8988T (cell line): Measurements from ENCODE around the gene KLK15.

Experiments used
- DNase-seq: peaks from one replicate; pipeline ENCODE4 v3.0.0; 2011

KLK15 gene

DNA sequence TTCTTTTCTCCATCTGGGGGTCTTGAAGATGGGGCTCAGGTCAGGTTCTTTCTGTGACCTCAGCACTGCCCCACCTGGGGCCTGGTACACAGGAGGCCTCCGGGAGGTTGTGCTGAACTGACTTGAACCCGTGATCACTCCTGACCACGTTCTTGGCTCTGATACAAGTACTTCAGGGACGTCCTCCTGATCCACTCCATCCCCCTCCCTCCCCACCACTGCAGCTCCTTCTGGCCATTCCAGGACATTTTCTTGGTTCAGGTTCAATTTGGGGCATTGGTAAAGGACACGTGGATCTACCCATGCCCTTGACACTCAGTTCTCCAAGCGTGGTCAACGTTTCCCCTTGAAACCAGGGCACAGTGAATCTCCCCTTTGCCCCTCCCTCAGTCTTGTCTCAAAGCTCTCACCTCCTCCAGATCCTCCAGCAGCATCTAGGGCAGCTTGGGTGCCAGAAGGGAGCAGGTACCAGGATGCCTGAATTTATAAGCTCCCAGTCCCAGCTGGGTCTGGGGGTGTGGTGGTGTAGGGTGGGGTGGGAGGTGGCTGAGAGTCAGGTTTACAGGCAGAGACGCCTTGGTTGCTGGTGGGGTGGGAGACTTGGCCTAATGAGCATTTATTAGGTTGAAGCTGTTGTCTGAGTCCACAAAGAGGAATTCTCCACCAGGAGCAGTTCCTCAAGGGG is at the start of gene KLK15:
Gene KLK15 (minus strand): TSS at position 458 of the 685 bp plus-strand sequence. CDS start 2,082 bp downstream, outside the sequence.
- no peak for DNase-seq

GRCh38 chr19:50882188-50882587 is 48.8 kb upstream of the KLK15 start:
- no peak for DNase-seq

DNA sequence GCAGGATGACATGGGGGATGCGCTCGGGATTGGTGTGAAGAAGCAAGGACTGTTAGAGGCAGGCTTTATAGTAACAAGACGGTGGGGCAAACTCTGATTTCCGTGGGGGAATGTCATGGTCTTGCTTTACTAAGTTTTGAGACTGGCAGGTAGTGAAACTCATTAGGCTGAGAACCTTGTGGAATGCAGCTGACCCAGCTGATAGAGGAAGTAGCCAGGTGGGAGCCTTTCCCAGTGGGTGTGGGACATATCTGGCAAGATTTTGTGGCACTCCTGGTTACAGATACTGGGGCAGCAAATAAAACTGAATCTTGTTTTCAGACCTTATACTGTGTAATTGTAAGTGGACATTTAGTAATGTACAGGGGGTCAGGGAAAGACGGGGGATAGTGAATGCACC is 46.9 kb upstream of the KLK15 start:
- DNase-seq = no peak

- DNase-seq = no peak
Measured at GRCh38 chr19:50878851-50879250, 45.5 kb upstream of the KLK15 start.

DNA sequence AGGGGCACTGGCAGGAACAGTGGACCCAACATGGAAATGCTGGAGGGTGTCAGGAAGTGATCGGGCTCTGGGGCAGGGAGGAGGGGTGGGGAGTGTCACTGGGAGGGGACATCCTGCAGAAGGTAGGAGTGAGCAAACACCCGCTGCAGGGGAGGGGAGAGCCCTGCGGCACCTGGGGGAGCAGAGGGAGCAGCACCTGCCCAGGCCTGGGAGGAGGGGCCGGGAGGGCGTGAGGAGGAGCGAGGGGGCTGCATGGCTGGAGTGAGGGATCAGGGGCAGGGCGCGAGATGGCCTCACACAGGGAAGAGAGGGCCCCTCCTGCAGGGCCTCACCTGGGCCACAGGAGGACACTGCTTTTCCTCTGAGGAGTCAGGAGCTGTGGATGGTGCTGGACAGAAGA is 44.0 kb upstream of the KLK15 start:
- DNase-seq = no peak

DNA sequence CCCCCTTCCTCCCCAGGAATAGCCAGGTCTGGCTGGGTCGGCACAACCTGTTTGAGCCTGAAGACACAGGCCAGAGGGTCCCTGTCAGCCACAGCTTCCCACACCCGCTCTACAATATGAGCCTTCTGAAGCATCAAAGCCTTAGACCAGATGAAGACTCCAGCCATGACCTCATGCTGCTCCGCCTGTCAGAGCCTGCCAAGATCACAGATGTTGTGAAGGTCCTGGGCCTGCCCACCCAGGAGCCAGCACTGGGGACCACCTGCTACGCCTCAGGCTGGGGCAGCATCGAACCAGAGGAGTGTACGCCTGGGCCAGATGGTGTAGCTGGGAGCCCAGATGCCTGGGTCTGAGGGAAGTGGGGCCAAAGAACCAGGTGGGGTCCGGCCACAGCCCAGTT is 43.1 kb upstream of the KLK15 start:
- no peak for DNase-seq

DNA sequence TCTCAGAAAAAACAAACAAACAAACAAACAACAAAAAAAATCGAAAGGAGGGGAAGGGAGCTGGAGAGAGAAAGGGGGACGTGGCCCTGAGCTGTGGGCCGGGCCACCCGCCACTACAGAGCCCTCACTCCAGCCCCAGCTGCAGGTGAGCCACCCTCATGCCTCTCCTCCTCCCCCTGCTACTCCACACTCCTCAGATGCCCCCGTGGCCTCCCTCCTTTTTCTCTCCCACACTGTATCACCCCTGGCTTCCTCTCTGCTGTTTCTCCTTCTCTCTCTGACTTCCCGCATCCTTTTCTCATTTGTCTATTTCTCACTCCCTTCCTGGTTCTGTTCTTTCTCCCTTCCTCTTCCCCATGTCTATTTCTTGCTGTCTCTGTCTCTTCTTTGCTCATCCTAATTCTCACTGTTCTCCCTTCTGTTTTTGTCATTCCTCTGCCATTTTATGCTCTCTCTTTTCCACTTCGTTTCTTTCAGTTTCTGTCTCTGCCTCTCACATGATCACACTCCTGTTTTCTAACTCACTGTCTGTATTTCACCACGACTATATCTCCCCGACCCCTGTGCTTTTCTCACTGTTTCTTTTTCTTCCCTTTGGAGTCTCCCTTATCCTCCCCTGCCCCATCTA is 42.5 kb upstream of the KLK15 start:
- no peak for DNase-seq

DNA sequence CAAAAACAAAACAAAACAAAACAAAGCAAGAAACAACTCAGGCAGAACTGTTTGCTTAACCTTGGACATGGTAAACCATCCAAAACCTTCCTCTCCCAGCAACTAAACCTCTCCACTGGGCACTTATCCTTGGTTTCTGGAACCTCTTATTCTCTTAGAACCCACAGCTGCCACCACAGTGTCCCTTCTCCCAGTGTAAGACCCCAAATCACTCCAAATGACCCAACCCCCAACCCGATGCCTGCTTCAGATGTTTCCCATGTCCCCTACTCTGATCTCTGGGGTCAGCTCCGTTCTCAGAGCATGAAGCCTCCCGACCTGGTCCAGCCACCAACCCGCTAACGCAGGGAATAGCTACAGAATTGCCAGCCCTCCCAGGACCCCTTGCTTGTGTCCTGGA is 40.8 kb upstream of the KLK15 start:
- no peak for DNase-seq

DNA sequence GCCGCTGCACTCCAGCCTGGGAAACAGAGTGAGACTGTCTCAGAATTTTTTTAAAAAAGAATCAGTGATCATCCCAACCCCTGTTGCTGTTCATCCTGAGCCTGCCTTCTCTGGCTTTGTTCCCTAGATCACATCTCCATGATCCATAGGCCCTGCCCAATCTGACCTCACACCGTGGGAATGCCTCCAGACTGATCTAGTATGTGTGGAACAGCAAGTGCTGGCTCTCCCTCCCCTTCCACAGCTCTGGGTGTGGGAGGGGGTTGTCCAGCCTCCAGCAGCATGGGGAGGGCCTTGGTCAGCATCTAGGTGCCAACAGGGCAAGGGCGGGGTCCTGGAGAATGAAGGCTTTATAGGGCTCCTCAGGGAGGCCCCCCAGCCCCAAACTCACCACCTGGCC is 39.7 kb upstream of the KLK15 start, which contains the start of gene KLK2:
Gene KLK2 (plus strand): TSS at position 384 of the 400 bp plus-strand sequence. CDS start 35 bp downstream, outside the sequence.
- DNase-seq = no peak

DNA sequence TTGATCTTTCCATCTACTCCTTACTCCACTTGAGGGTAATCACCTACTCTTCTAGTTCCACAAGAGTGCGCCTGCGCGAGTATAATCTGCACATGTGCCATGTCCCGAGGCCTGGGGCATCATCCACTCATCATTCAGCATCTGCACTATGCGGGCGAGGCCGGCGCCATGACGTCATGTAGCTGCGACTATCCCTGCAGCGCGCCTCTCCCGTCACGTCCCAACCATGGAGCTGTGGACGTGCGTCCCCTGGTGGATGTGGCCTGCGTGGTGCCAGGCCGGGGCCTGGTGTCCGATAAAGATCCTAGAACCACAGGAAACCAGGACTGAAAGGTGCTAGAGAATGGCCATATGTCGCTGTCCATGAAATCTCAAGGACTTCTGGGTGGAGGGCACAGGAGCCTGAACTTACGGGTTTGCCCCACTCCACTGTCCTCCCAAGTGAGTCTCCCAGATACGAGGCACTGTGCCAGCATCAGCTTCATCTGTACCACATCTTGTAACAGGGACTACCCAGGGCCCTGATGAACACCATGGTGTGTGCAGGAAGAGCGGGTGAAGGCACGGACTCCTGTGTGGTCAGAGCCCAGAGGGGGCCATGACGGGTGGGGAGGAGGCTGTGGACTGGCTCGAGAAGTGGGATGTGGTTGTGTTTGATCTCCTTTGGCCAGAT is 37.2 kb upstream of the KLK15 start:
- no peak for DNase-seq

GRCh38 chr19:50869479-50869878 is 36.1 kb upstream of the KLK15 start:
- DNase-seq = no peak

GRCh38 chr19:50861496-50862286 is 28.3 kb upstream of the KLK15 start:
- no peak for DNase-seq

DNA sequence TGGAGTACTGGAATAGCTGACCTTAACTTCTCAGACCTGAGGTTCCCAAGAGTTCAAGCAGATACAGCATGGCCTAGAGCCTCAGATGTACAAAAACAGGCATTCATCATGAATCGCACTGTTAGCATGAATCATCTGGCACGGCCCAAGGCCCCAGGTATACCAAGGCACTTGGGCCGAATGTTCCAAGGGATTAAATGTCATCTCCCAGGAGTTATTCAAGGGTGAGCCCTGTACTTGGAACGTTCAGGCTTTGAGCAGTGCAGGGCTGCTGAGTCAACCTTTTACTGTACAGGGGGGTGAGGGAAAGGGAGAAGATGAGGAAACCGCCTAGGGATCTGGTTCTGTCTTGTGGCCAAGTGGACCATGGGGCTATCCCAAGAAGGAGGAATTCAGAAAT is 27.6 kb upstream of the KLK15 start:
- no peak for DNase-seq

GRCh38 chr19:50859849-50860248 is 26.5 kb upstream of the KLK15 start:
- DNase-seq = no peak

DNA sequence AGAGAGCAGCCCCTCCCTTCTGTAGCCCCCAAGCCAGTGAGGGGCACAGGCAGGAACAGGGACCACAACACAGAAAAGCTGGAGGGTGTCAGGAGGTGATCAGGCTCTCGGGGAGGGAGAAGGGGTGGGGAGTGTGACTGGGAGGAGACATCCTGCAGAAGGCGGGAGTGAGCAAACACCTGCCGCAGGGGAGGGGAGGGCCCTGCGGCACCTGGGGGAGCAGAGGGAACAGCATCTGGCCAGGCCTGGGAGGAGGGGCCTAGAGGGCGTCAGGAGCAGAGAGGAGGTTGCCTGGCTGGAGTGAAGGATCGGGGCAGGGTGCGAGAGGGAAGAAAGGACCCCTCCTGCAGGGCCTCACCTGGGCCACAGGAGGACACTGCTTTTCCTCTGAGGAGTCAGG is 25.5 kb upstream of the KLK15 start:
- no peak for DNase-seq

DNA sequence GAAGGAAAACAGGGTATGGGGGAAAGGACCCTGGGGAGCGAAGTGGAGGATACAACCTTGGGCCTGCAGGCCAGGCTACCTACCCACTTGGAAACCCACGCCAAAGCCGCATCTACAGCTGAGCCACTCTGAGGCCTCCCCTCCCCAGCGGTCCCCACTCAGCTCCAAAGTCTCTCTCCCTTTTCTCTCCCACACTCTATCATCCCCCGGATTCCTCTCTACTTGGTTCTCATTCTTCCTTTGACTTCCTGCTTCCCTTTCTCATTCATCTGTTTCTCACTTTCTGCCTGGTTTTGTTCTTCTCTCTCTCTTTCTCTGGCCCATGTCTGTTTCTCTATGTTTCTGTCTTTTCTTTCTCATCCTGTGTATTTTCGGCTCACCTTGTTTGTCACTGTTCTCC is 24.0 kb upstream of the KLK15 start:
- no peak for DNase-seq

DNA sequence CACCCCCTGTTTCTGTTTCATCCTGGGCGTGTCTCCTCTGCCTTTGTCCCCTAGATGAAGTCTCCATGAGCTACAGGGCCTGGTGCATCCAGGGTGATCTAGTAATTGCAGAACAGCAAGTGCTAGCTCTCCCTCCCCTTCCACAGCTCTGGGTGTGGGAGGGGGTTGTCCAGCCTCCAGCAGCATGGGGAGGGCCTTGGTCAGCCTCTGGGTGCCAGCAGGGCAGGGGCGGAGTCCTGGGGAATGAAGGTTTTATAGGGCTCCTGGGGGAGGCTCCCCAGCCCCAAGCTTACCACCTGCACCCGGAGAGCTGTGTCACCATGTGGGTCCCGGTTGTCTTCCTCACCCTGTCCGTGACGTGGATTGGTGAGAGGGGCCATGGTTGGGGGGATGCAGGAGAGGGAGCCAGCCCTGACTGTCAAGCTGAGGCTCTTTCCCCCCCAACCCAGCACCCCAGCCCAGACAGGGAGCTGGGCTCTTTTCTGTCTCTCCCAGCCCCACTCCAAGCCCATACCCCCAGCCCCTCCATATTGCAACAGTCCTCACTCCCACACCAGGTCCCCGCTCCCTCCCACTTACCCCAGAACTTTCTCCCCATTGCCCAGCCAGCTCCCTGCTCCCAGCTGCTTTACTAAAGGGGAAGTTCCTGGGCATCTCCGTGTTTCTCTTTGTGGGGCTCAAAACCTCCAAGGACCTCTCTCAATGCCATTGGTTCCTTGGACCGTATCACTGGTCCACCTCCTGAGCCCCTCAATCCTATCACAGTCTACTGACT is 21.4 kb upstream of the KLK15 start, which contains the start of gene KLK3:
Gene KLK3 (plus strand): TSS at position 280 of the 775 bp plus-strand sequence. CDS start 41 bp downstream, at position 321.
- no peak for DNase-seq

- no peak for DNase-seq
Measured at GRCh38 chr19:50851620-50852019, 18.2 kb upstream of the KLK15 start.

GRCh38 chr19:50850738-50851137 is 17.4 kb upstream of the KLK15 start:
- DNase-seq = no peak

DNA sequence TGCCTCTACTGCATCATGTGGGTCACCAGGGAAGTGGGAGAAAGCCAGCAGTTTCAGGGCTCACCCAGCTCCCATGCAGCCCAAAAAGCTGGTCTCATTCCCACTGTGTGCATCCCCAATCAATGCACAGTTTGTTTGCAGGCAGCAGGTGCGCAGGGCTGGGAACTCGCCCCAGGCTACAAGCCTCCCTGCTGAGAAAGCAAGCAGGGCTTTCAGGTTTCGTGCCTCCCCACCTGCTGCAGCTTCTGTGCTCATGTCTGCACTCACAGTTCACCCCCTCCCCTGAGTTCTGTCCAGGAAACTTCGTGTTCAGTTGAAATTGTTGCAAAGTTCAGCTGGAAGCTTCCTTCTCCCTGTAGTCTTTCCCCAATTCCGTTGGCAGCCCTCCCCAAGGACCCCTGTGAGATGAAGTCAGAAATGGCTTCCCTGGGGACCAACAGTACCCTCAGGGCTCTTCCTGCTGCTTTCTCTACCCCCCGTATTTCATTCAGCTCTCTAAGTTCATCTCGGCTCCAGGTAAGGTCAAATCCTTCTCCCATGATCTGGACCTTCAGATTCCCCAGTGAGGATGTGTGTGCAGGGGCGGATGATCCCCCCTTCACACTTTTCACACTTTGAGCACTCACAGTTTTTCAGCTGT is 11.0 kb upstream of the KLK15 start:
- no peak for DNase-seq

- no peak for DNase-seq
Measured at GRCh38 chr19:50843701-50844221, 10.4 kb upstream of the KLK15 start.

DNA sequence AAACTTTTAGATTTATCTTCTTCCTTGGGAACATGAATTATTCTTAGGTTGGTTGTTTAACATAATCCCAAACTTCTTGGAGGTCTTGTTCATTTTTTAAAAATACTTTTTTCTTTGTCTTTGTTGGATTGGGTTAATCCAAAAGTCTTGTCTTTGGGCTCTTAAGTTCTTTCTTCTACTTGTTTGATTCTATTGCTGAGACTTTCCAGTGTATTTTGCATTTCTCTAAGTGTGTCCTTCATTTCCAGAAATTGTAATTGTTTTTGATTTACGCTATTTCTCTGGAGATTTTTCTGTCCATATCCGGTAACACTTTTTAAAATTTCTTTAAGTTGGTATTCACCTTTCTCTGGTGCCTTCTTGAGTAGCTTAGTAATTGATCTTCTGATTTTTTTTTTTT is 9.8 kb upstream of the KLK15 start:
- DNase-seq = no peak
